HCT116 (cell line): ENCODE results near the gene ERCC6L. TPM values are rescaled to one million over a fixed set of nuclear protein-coding genes. Genes with fewer than 3 reads are reported as not detected.

ENCODE experiments used
- ATAC-seq: fragments of 200-7000 bp; cut with Tn5 transposase; 2 replicates; pipeline ENCODE4 v1.9.1; 2020; ENCODE audit warnings: mild to moderate bottlenecking, moderate library complexity
- BruUV-seq: library from RNA; stranded (reverse); fragments of 400-500 nt; replicated peaks from 2 replicates; lab custom pipeline; 2021; lab: Mats Ljungman, UMichigan
- CTCF ChIA-PET: fragments of 300-600 bp; sonication (Branson Sonifier 250); formaldehyde crosslinking; loops from one replicate; lab custom pipeline; 2021; ENCODE audit warnings: antibody characterized with exemption; lab: Charles Lee
- POLR2A ChIA-PET: fragments of 300-600, 350-600 bp; sonication (Branson Sonifier 250); formaldehyde crosslinking; loops from one replicate; lab custom pipeline; 2021; ENCODE audit warnings: antibody characterized with exemption; lab: Charles Lee
- RAD21 ChIA-PET, 2 experiments: fragments of 300-600 bp; sonication (Branson Sonifier 250); formaldehyde crosslinking; loops; one replicate each; lab custom pipeline; 2023; ENCODE audit warnings: low total read pairs in 2 of 2; ENCODE audit not compliant: uncharacterized antibody in 2 of 2, unreplicated experiment in 2 of 2, low non-redundant PET in 1 of 2; lab: Charles Lee
- DNase-seq: peaks from one replicate; pipeline ENCODE4 v3.0.0-alpha.2; 2010; ENCODE audit warnings: low read depth, low spot score
- H2AFZ ChIP-seq: fragments of 200-600 bp; shearing (Covaris generic), sonication (generic); 2 replicates; pipeline ENCODE4 v1.6.1; 2017; ENCODE audit warnings: low read depth, mixed run types, mixed read lengths, antibody characterized with exemption, low read length; ENCODE audit not compliant: poor library complexity, severe bottlenecking
- H3K27ac ChIP-seq: 2 replicates; pipeline ENCODE4 v1.5.1; 2012; ENCODE audit warnings: low read depth, low read length
- H3K27me3 ChIP-seq: fragments of 200-600 bp; sonication (generic); 2 replicates; pipeline ENCODE4 v1.6.1; 2016; ENCODE audit warnings: mixed run types, low read length, mixed read lengths; ENCODE audit not compliant: insufficient read depth
- H3K36me3 ChIP-seq, 2 experiments: fragments of 200-500 bp in 1 of 2; fragments of 200-600 bp in 1 of 2; sonication (Bioruptor generic) in 1 of 2; sonication (generic) in 1 of 2; 2 replicates each; pipeline versions ENCODE4 v1.5.1 to v1.6.1; 2014 to 2016; ENCODE audit warnings: low read length in 2 of 2, inconsistent platforms in 1 of 2, mixed read lengths in 1 of 2, mixed run types in 1 of 2; ENCODE audit not compliant: insufficient read depth in 2 of 2, control insufficient read depth in 1 of 2
- H3K4me1 ChIP-seq, 2 experiments: fragments of 200-600 bp in 1 of 2; sonication (generic) in 1 of 2; 2 replicates each; pipeline versions ENCODE4 v1.5.1 to v1.6.1; 2012 to 2017; ENCODE audit warnings: low read length in 2 of 2, inconsistent platforms in 1 of 2, mild to moderate bottlenecking in 1 of 2, mixed read lengths in 1 of 2, mixed run types in 1 of 2, moderate library complexity in 1 of 2; ENCODE audit not compliant: insufficient read depth in 2 of 2, control insufficient read depth in 1 of 2
- H3K4me2 ChIP-seq: fragments of 200-600 bp; sonication (generic); 2 replicates; pipeline ENCODE4 v1.6.1; 2017; ENCODE audit warnings: mixed run types, low read length, mixed read lengths
- H3K4me3 ChIP-seq, 2 experiments: fragments of 200-600 bp in 1 of 2; sonication (generic) in 1 of 2; replicated peaks in 1 of 2; 2 replicates each; pipeline ENCODE4 v1.5.1; 2011 to 2016; ENCODE audit warnings: low read length in 2 of 2, control low read depth in 1 of 2, low read depth in 1 of 2, mild to moderate bottlenecking in 1 of 2, mixed read lengths in 1 of 2, mixed run types in 1 of 2
- H3K79me2 ChIP-seq: fragments of 200-600 bp; sonication (generic); 2 replicates; pipeline ENCODE4 v1.6.1; 2017; ENCODE audit warnings: mild to moderate bottlenecking, mixed run types, low read length, moderate library complexity, mixed read lengths; ENCODE audit not compliant: insufficient read depth
- H3K9ac ChIP-seq: fragments of 200-600 bp; sonication (generic); 2 replicates; pipeline ENCODE4 v1.6.1; 2016; ENCODE audit warnings: low read length, mixed read lengths
- H3K9me2 ChIP-seq: fragments of 200-600 bp; sonication (generic), shearing (Covaris generic); 2 replicates; pipeline ENCODE4 v1.6.1; 2017; ENCODE audit warnings: mixed run types, mild to moderate bottlenecking, moderate library complexity; ENCODE audit not compliant: insufficient read depth
- H3K9me3 ChIP-seq, 2 experiments: fragments of 200-500 bp in 1 of 2; fragments of 200-600 bp in 1 of 2; sonication (Bioruptor generic) in 1 of 2; sonication (generic) in 1 of 2; 2 replicates each; pipeline ENCODE4 v1.6.1; 2014 to 2017; ENCODE audit warnings: low read length in 2 of 2, mixed read lengths in 2 of 2, inconsistent platforms in 1 of 2, low read depth in 1 of 2, mild to moderate bottlenecking in 1 of 2, mixed run types in 1 of 2, moderate library complexity in 1 of 2; ENCODE audit not compliant: control insufficient read depth in 1 of 2, insufficient read depth in 1 of 2
- H4K20me1 ChIP-seq: fragments of 200-600 bp; sonication (generic), shearing (Covaris generic); 2 replicates; pipeline ENCODE4 v1.6.1; 2017; ENCODE audit warnings: mixed run types, mild to moderate bottlenecking, moderate library complexity; ENCODE audit not compliant: insufficient read depth
- CBX3 ChIP-seq: IDR thresholded peaks from 2 replicates; pipeline ENCODE4 v1.6.1; 2012; ENCODE audit warnings: low read depth
- EZH2 ChIP-seq: fragments of 200-600 bp; sonication (generic); IDR thresholded peaks from 2 replicates; pipeline ENCODE4 v1.6.1; 2017; ENCODE audit warnings: antibody characterized with exemption, mixed run types
- EZH2phosphoT487 ChIP-seq: fragments of 200-600 bp; IDR thresholded peaks from 2 replicates; pipeline ENCODE4 v1.6.1; 2018; ENCODE audit warnings: antibody characterized with exemption, borderline replicate concordance
- JUND ChIP-seq: IDR thresholded peaks from 2 replicates; pipeline ENCODE4 v1.6.1; 2012
- POLR2A ChIP-seq: IDR thresholded peaks from 2 replicates; pipeline ENCODE4 v1.7.0; 2011; ENCODE audit warnings: borderline replicate concordance; ENCODE audit not compliant: insufficient read depth, insufficient read length; ENCODE audit errors: extremely low read depth
- POLR2AphosphoS5 ChIP-seq: IDR thresholded peaks from 2 replicates; pipeline ENCODE4 v1.6.1; 2011; ENCODE audit warnings: mild to moderate bottlenecking, low read depth, low read length, moderate library complexity
- RAD21 ChIP-seq: IDR thresholded peaks from 2 replicates; pipeline ENCODE4 v1.6.1; 2012; ENCODE audit warnings: low read depth, mild to moderate bottlenecking
- SIN3A ChIP-seq: IDR thresholded peaks from 2 replicates; pipeline ENCODE4 v1.6.1; 2012; ENCODE audit warnings: low read depth
- SP1 ChIP-seq: IDR thresholded peaks from 2 replicates; pipeline ENCODE4 v1.6.1; 2012; ENCODE audit warnings: low read depth
- SRF ChIP-seq: IDR thresholded peaks from 2 replicates; pipeline ENCODE4 v1.6.1; 2012; ENCODE audit warnings: low read depth
- YY1 ChIP-seq: IDR thresholded peaks from 2 replicates; pipeline ENCODE4 v1.6.1; 2011; ENCODE audit warnings: low read length, low read depth, moderate library complexity, mild to moderate bottlenecking; ENCODE audit not compliant: insufficient replicate concordance; ENCODE audit errors: extremely low read depth
- ZFX ChIP-seq: fragments of 450-650 bp; IDR thresholded peaks from 2 replicates; pipeline ENCODE4 v1.6.1; 2017
- intact Hi-C: fragments of 100-400 bp; cut with micrococcal nuclease; formaldehyde crosslinking; loops from 2 replicates; pipeline ENCODE4 v1.10.0; 2022
- total RNA-seq: library from RNA; stranded (reverse); gene quantifications from one replicate; pipeline ENCODE4 v1.2.1, GENCODE V29; 2021; ENCODE audit not compliant: unreplicated experiment
- TF ChIP-seq, protein P1 (sequence below): IDR thresholded peaks from 2 replicates; pipeline ENCODE4 v1.6.1; 2011; ENCODE audit warnings: mild to moderate bottlenecking, low read length, moderate library complexity; ENCODE audit not compliant: insufficient replicate concordance; ENCODE audit errors: extremely low read depth
- TF ChIP-seq, protein P2 (sequence below), 3 experiments: fragments of 200-600 bp in 1 of 3; sonication (generic) in 1 of 3; IDR thresholded peaks in 2 of 3; conservative IDR thresholded peaks in 1 of 3; 2 replicates each; pipeline ENCODE4 v1.5.1; 2012 to 2017; ENCODE audit warnings: low read depth in 2 of 3, low read length in 2 of 3, antibody characterized with exemption in 1 of 3, borderline replicate concordance in 1 of 3, control low read depth in 1 of 3, mild to moderate bottlenecking in 1 of 3, mixed read lengths in 1 of 3, mixed run types in 1 of 3, moderate library complexity in 1 of 3; ENCODE audit not compliant: insufficient read depth in 1 of 3

Gene ERCC6L
- total RNA-seq, 1 experiment from 2014 or later, result 12.5 TPM

GRCh38 chrX:72282302-72282701, 43.5 kb upstream of the ERCC6L start:
- no peaks in the 10 kb centered on the region for H3K27me3 ChIP-seq
- H4K20me1 ChIP-seq, result no peaks in the 10 kb centered on the region
- RAD21 ChIA-PET, result no interaction called here
- no peak overlapping the region for H2AFZ ChIP-seq
- no peaks in the 10 kb centered on the region for H3K79me2 ChIP-seq
- POLR2A ChIA-PET, result no interaction called here
- BruUV-seq, result no TSS peak
- no peaks in the 10 kb centered on the region for H3K36me3 ChIP-seq
- no peak overlapping the region for H3K4me2 ChIP-seq
- no peak overlapping the region for H3K9ac ChIP-seq
- no peak for TF ChIP-seq SIN3A
- no peak for TF ChIP-seq RAD21
- TF ChIP-seq, protein P1, sequence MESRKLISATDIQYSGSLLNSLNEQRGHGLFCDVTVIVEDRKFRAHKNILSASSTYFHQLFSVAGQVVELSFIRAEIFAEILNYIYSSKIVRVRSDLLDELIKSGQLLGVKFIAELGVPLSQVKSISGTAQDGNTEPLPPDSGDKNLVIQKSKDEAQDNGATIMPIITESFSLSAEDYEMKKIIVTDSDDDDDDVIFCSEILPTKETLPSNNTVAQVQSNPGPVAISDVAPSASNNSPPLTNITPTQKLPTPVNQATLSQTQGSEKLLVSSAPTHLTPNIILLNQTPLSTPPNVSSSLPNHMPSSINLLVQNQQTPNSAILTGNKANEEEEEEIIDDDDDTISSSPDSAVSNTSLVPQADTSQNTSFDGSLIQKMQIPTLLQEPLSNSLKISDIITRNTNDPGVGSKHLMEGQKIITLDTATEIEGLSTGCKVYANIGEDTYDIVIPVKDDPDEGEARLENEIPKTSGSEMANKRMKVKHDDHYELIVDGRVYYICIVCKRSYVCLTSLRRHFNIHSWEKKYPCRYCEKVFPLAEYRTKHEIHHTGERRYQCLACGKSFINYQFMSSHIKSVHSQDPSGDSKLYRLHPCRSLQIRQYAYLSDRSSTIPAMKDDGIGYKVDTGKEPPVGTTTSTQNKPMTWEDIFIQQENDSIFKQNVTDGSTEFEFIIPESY, result no peak
- TF ChIP-seq, protein P2, sequence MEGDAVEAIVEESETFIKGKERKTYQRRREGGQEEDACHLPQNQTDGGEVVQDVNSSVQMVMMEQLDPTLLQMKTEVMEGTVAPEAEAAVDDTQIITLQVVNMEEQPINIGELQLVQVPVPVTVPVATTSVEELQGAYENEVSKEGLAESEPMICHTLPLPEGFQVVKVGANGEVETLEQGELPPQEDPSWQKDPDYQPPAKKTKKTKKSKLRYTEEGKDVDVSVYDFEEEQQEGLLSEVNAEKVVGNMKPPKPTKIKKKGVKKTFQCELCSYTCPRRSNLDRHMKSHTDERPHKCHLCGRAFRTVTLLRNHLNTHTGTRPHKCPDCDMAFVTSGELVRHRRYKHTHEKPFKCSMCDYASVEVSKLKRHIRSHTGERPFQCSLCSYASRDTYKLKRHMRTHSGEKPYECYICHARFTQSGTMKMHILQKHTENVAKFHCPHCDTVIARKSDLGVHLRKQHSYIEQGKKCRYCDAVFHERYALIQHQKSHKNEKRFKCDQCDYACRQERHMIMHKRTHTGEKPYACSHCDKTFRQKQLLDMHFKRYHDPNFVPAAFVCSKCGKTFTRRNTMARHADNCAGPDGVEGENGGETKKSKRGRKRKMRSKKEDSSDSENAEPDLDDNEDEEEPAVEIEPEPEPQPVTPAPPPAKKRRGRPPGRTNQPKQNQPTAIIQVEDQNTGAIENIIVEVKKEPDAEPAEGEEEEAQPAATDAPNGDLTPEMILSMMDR (IDR thresholded peaks at IDR 0.05 in 2 of 3, conservative IDR thresholded peaks at IDR 0.05 in 1 of 3; ENCODE audit: borderline replicate concordance in 1 of 3, insufficient read depth in 1 of 3, low read depth in 2 of 3, low read length in 2 of 3), result no peak
- TF ChIP-seq ZFX, result no peak
- TF ChIP-seq CBX3, result no peak
- TF ChIP-seq EZH2, result no peak
- TF ChIP-seq EZH2phosphoT487, result no peak
- no peak for TF ChIP-seq SRF
- no peak for TF ChIP-seq SP1
- no peak for TF ChIP-seq POLR2AphosphoS5
- no peak for TF ChIP-seq YY1
- no peak for TF ChIP-seq POLR2A
- no peak for TF ChIP-seq JUND
- TF ChIP-seq, all 23 proteins: peak for 0
- CTCF ChIA-PET, result no interaction called here
- H3K4me3 ChIP-seq, result no peak overlapping the region
- no peak for ATAC-seq
- no peak for DNase-seq
- H3K4me1 ChIP-seq, result peaks cover 0 to 9% of the 10 kb centered on the region in 2 experiments; a peak in 1 of 4 replicates
- no peak overlapping the region for H3K27ac ChIP-seq
- no peaks in the 10 kb centered on the region for H3K9me2 ChIP-seq
- H3K9me3 ChIP-seq, result no peaks in the 10 kb centered on the region
- intact Hi-C loops, result no loop called here
